ENCODE data around the gene SPATA31E1. TPM values are rescaled to one million over a fixed set of nuclear protein-coding genes. Genes with fewer than 3 reads are reported as not detected.

Gene SPATA31E1
- total RNA-seq, 2 experiments from 2014 or later: not detected

- Histone ChIP-seq H3K4me1 (ENCODE audit: insufficient read depth, low read length) (no peaks in the 10 kb centered on the region), H3K4me3 (ENCODE audit: low read length) (no peak overlapping the region), H3K27me3 (ENCODE audit: control insufficient read depth in 1 of 2, insufficient read depth in 2 of 2, low read length in 2 of 2) (no peaks in the 10 kb centered on the region), H3K36me3 (ENCODE audit: insufficient read depth, low read length) (no peaks in the 10 kb centered on the region), H3K27ac (ENCODE audit: low read depth in 1 of 2, low read length in 2 of 2) (no peak overlapping the region), H3K9me3 (ENCODE audit: control insufficient read depth in 1 of 2, insufficient read depth in 1 of 2, low read length in 2 of 2) (peaks cover 0 to 40% of the 10 kb centered on the region in 2 experiments)
- Mint-ChIP-seq H3K27ac (no peak overlapping the region), H3K36me3 (ENCODE audit: low read depth) (no peaks in the 10 kb centered on the region), H3K9me3 (peaks cover 6% of the 10 kb centered on the region), H3K27me3 (no peaks in the 10 kb centered on the region), H3K4me3 (no peak overlapping the region), H3K4me1 (ENCODE audit: low read depth) (no peaks in the 10 kb centered on the region)
- TF ChIP-seq CTCF (IDR thresholded peaks at IDR 0.05): no peak
- intact Hi-C loops (cut with DNase I, micrococcal nuclease): no loop called here
- ChIA-PET POLR2A (no interaction called here), CTCF (no interaction called here)
- no peak for ATAC-seq (ENCODE audit: poor library complexity)
- no peak for DNase-seq
These were observed 24.7 kb upstream of the SPATA31E1 start for GRCh38 chr9:87857948-87858335.

GRCh38 chr9:87859137-87859536, 23.5 kb upstream of the SPATA31E1 start:
- Mint-ChIP-seq H3K9me3 (peaks cover 6% of the 10 kb centered on the region), H3K4me3 (no peak overlapping the region), H3K36me3 (ENCODE audit: low read depth) (no peaks in the 10 kb centered on the region), H3K27me3 (no peaks in the 10 kb centered on the region), H3K4me1 (ENCODE audit: low read depth) (no peaks in the 10 kb centered on the region), H3K27ac (no peak overlapping the region)
- DNase-seq: no peak
- no peak for ATAC-seq (ENCODE audit: poor library complexity)
- H3K27me3 ChIP-seq (ENCODE audit: control insufficient read depth in 1 of 2, insufficient read depth in 2 of 2, low read length in 2 of 2): no peaks in the 10 kb centered on the region
- intact Hi-C loops (cut with DNase I, micrococcal nuclease): no loop called here
- ChIA-PET POLR2A (no interaction called here), CTCF (no interaction called here)
- peaks cover 0 to 40% of the 10 kb centered on the region in 2 experiments for H3K9me3 ChIP-seq (ENCODE audit: control insufficient read depth in 1 of 2, insufficient read depth in 1 of 2, low read length in 2 of 2)
- TF ChIP-seq CTCF (IDR thresholded peaks at IDR 0.05): no peak
- H3K4me3 ChIP-seq (ENCODE audit: low read length): no peak overlapping the region
- H3K36me3 ChIP-seq (ENCODE audit: insufficient read depth, low read length): no peaks in the 10 kb centered on the region
- H3K4me1 ChIP-seq (ENCODE audit: insufficient read depth, low read length): no peaks in the 10 kb centered on the region
- no peak overlapping the region for H3K27ac ChIP-seq (ENCODE audit: low read depth in 1 of 2, low read length in 2 of 2)

GRCh38 chr9:87859786-87860185, 22.9 kb upstream of the SPATA31E1 start:
- ATAC-seq (ENCODE audit: poor library complexity): no peak

More at GRCh38 chr9:87859786-87860185, 22.9 kb upstream of the SPATA31E1 start:
- Histone ChIP-seq H3K4me1 (ENCODE audit: insufficient read depth, low read length) (no peaks in the 10 kb centered on the region), H3K36me3 (ENCODE audit: insufficient read depth, low read length) (no peaks in the 10 kb centered on the region), H3K27me3 (ENCODE audit: control insufficient read depth in 1 of 2, insufficient read depth in 2 of 2, low read length in 2 of 2) (no peaks in the 10 kb centered on the region), H3K9me3 (ENCODE audit: control insufficient read depth in 1 of 2, insufficient read depth in 1 of 2, low read length in 2 of 2) (peaks cover 0 to 40% of the 10 kb centered on the region in 2 experiments), H3K27ac (ENCODE audit: low read depth in 1 of 2, low read length in 2 of 2) (no peak overlapping the region), H3K4me3 (ENCODE audit: low read length) (no peak overlapping the region)
- CTCF ChIA-PET: no interaction called here
- no peak overlapping the region for H3K27ac Mint-ChIP-seq
- no peak for TF ChIP-seq CTCF (IDR thresholded peaks at IDR 0.05)
- no peaks in the 10 kb centered on the region for H3K27me3 Mint-ChIP-seq
- H3K9me3 Mint-ChIP-seq: peaks cover 6% of the 10 kb centered on the region
- no peaks in the 10 kb centered on the region for H3K36me3 Mint-ChIP-seq (ENCODE audit: low read depth)
- POLR2A ChIA-PET: no interaction called here
- H3K4me1 Mint-ChIP-seq (ENCODE audit: low read depth): no peaks in the 10 kb centered on the region
- no peak overlapping the region for H3K4me3 Mint-ChIP-seq
- no peak for DNase-seq
- intact Hi-C loops (cut with DNase I, micrococcal nuclease): no loop called here

Measured in CD4-positive, alpha-beta T cell (primary cell).